Vagina (tissue), 2 donors: ENCODE results near the gene EMP1. TPM values are rescaled to one million over a fixed set of nuclear protein-coding genes. Genes with fewer than 3 reads are reported as not detected.

Experiments used
- DNase-seq, 2 donors: peaks; one replicate each; pipeline ENCODE4 v3.0.0-alpha.2; 2017; ENCODE audit errors: extremely low spot score in 2 of 2
- H3K27ac ChIP-seq: fragments of 200-600 bp; sonication (generic); one replicate; pipeline ENCODE4 v1.5.1; 2019
- H3K27me3 ChIP-seq: fragments of 200-600 bp; sonication (generic); one replicate; pipeline ENCODE4 v1.5.1; 2019
- H3K36me3 ChIP-seq, 2 donors: fragments of 200-600 bp; sonication (generic); one replicate each; pipeline ENCODE4 v1.5.1; 2017 to 2019
- H3K4me1 ChIP-seq: fragments of 200-600 bp; sonication (generic); one replicate; pipeline ENCODE4 v1.5.1; 2019
- H3K4me3 ChIP-seq, 2 donors: fragments of 200-600 bp; sonication (generic); 1 replicate in 1 of 2; 2 replicates in 1 of 2; pipeline ENCODE4 v1.5.1; 2016 to 2019
- H3K9me3 ChIP-seq: fragments of 200-600 bp; sonication (generic); one replicate; pipeline ENCODE4 v1.5.1; 2019
- POLR2A ChIP-seq, 2 donors: fragments of 450-650 bp; IDR thresholded peaks; one replicate each; pipeline ENCODE4 v1.6.1; 2017; ENCODE audit warnings: antibody characterized with exemption in 2 of 2, mild to moderate bottlenecking in 2 of 2, moderate library complexity in 2 of 2
- POLR2AphosphoS5 ChIP-seq, 2 donors: sonication (generic); formaldehyde crosslinking; IDR thresholded peaks; one replicate each; pipeline ENCODE4 v1.9.0; 2017; ENCODE audit warnings: antibody characterized with exemption in 2 of 2, mild to moderate bottlenecking in 2 of 2, low read depth in 1 of 2; ENCODE audit not compliant: insufficient read depth in 1 of 2
- intact Hi-C: fragments of 100-400 bp; cut with DNase I; formaldehyde crosslinking; loops from one replicate; pipeline ENCODE4 v1.15.1; 2023
- total RNA-seq: library from RNA; depleted of rRNA; stranded (reverse); fragments of >200 nt; gene quantifications from one replicate; pipeline ENCODE4 v1.2.3, GENCODE V29; 2016
- TF ChIP-seq, protein P1 (sequence below), 3 experiments: fragments of 450-650 bp in 2 of 3; fragments of 200-600 bp in 1 of 3; sonication (generic) in 1 of 3; IDR thresholded peaks; one replicate each; pipeline ENCODE4 v1.5.1; 2017 to 2019; ENCODE audit warnings: antibody characterized with exemption in 3 of 3, mild to moderate bottlenecking in 2 of 3, moderate library complexity in 2 of 3

EMP1 gene
- total RNA-seq, 1 donor from 2014 or later: 675 TPM

DNA sequence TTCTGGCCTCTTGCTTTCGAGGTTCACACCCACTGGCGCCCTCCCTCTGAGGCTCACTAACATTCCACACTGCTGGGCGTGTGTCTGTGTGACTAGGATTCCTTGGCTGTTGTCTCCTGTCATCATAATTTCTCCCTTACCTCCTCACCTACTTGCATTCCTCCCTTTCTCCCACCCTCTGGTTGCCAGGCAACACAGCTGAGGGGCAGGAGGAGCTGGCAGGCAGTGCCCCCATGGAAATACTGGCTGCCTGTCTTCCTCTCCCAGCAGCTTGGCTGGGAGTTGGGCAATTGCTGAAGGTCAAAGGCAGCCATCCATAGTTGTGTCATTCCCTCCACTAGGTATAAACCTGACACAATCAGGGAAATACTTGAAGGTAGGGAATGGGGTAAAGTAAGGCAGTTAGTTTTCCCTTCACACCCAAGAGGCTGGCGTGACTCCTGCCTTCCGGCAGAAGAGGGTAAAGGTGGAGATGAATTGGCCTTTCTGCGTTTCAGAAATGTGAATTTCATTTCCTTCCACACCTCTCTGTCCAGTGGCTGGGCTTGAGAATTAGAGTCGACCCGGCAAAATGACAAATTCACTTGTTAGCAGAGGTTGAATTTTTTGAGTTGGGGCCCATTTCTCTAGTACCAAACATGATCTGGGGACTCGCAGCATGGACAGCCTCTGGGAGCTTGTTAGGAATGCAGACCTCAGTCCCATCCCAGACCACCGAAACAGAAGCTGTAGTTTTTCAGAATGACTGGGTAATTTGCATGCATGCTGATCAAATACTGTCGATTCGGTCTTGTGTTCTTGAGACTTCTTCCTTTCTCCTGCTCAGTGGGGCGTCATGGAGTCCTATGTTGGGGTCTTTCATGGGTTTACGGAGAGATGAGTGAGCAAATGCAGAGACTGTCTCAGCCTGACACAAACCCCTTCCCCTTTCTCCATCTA lies 24.3 kb upstream of the EMP1 start:
- H3K9me3 ChIP-seq: no peaks in the 10 kb centered on the region

DNA sequence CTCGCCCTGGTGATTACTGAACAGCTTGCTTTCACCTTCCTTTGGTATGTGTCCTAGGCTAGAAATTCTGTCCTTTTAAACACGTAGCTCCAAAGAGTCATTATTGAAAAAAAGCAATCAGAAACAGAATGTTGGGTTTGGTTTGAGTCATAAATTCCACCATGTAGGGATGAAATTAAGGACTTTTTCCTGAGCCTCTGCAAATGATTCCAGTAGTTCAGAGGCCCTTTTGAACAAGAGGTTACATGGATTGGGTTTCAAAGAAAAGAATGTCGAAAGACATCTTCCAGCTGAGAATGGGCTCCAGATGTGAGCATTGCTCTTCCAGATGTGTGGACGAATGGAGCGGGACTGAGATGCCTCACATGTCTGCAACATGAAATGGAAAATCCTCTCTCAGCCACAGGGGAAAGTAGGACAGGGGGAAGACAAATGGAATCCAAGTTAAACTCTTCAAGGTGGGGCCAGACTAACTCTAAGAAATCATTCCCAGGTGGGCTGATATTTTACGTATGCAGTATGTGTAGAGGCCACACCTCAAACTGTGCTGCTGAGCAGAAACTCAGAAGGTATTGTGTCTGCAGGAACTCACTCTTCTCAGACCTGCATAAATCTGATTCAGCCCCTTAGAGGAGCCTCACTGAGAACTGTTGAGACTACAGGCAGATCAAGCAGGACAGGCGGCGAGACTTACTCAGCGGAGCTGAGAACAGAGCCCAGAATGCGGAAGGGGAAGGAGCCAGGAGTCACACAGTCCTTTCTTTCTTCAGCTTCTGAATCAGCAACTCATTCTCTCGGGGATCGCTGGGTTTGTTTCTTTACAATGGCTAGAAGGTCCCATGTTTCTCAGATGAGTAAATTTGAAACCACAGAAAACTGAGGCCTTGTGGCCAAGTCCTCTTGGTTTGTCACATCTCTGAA lies 23.3 kb upstream of the EMP1 start:
- H3K4me3 ChIP-seq: no peak overlapping the region
- DNase-seq: peak in 1 of 2 donors; percentile 96
- intact Hi-C loops: loop anchor here (2.0 kb wide), 1 partner anchor 16 kb away; no protein-coding TSS in a partner anchor
- peaks cover 52% of the 10 kb centered on the region for H3K4me1 ChIP-seq
- TF ChIP-seq POLR2AphosphoS5 (IDR thresholded peaks at IDR 0.05; ENCODE audit: insufficient read depth in 1 of 2, low read depth in 1 of 2) (peak; percentile 26 to 65), POLR2A (IDR thresholded peaks at IDR 0.05) (no peak)
- H3K9me3 ChIP-seq: no peaks in the 10 kb centered on the region
- H3K27ac ChIP-seq: peak overlapping the region; percentile 76
- H3K27me3 ChIP-seq: no peaks in the 10 kb centered on the region
- H3K36me3 ChIP-seq: no peaks in the 10 kb centered on the region

More for the DNA sequence above, 24.3 kb upstream of the EMP1 start:
- H3K36me3 ChIP-seq: no peaks in the 10 kb centered on the region
- H3K27ac ChIP-seq: peak overlapping the region; percentile 76
- peaks cover 52% of the 10 kb centered on the region for H3K4me1 ChIP-seq
- intact Hi-C loops: loop anchor here (2.0 kb wide), 1 partner anchor 15 kb away; no protein-coding TSS in a partner anchor
- H3K4me3 ChIP-seq: no peak overlapping the region
- H3K27me3 ChIP-seq: no peaks in the 10 kb centered on the region
- peak in 1 of 2 donors; percentile 85 for DNase-seq
- peak in 1 of 2 donors; percentile 24 for TF ChIP-seq POLR2AphosphoS5 (IDR thresholded peaks at IDR 0.05; ENCODE audit: insufficient read depth in 1 of 2, low read depth in 1 of 2)
- TF ChIP-seq POLR2A (IDR thresholded peaks at IDR 0.05): no peak
- TF ChIP-seq, protein P1, sequence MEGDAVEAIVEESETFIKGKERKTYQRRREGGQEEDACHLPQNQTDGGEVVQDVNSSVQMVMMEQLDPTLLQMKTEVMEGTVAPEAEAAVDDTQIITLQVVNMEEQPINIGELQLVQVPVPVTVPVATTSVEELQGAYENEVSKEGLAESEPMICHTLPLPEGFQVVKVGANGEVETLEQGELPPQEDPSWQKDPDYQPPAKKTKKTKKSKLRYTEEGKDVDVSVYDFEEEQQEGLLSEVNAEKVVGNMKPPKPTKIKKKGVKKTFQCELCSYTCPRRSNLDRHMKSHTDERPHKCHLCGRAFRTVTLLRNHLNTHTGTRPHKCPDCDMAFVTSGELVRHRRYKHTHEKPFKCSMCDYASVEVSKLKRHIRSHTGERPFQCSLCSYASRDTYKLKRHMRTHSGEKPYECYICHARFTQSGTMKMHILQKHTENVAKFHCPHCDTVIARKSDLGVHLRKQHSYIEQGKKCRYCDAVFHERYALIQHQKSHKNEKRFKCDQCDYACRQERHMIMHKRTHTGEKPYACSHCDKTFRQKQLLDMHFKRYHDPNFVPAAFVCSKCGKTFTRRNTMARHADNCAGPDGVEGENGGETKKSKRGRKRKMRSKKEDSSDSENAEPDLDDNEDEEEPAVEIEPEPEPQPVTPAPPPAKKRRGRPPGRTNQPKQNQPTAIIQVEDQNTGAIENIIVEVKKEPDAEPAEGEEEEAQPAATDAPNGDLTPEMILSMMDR (IDR thresholded peaks at IDR 0.05): no peak

DNA sequence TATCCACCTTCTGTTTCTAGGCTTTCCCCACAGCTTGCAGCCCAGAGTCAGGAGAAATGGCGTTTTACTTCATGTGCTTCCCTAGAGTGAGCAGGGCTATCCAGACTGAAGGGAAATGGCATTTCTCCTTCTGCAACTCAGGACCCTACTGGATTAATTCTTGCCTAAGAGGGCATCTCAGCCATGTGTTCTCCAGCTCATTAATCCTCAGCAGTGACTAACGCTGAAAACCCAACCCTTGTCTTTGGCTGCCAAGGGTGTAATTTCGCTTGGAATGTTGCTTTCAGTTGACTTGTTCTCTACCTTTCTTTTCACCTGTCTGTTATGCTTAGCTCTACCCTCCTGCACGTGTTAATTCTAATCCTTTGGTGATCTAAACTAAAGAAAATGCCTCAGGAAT lies 21.0 kb upstream of the EMP1 start:
- H3K27me3 ChIP-seq: no peaks in the 10 kb centered on the region
- intact Hi-C loops: no loop called here
- no peaks in the 10 kb centered on the region for H3K36me3 ChIP-seq
- TF ChIP-seq POLR2AphosphoS5 (IDR thresholded peaks at IDR 0.05; ENCODE audit: insufficient read depth in 1 of 2, low read depth in 1 of 2) (peak in 1 of 2 donors; percentile 61), POLR2A (IDR thresholded peaks at IDR 0.05) (no peak)
- H3K4me1 ChIP-seq: peaks cover 70% of the 10 kb centered on the region
- no peak overlapping the region for H3K4me3 ChIP-seq
- no peaks in the 10 kb centered on the region for H3K9me3 ChIP-seq
- peak overlapping the region; percentile 76 for H3K27ac ChIP-seq
- DNase-seq: peak in 1 of 2 donors; percentile 52

DNA sequence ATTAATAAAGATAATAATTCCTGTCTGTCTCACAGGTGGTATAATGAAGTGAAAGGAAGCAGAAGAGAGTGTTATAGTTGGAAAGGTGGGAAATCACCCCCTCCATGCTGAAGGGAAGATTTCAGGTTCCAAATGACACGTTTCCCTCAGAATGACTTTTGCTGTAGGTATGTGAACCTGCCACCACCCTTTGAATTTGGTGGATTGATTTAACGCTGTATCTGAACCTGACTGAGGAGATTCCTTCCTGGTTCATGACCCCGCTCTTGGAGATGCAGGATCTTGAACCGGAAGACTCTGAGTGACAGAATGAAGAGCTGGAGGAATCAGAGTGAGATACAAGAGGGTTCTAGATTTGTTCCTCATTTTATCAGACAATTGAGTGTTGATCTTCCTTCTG lies 20.3 kb upstream of the EMP1 start:
- no peak overlapping the region for H3K27ac ChIP-seq
- no peaks in the 10 kb centered on the region for H3K27me3 ChIP-seq
- TF ChIP-seq, protein P1 (IDR thresholded peaks at IDR 0.05): no peak
- TF ChIP-seq POLR2AphosphoS5 (IDR thresholded peaks at IDR 0.05; ENCODE audit: insufficient read depth in 1 of 2, low read depth in 1 of 2): no peak
- no peak for TF ChIP-seq POLR2A (IDR thresholded peaks at IDR 0.05)
- peak in 1 of 2 donors; percentile 27 for DNase-seq
- H3K4me3 ChIP-seq: no peak overlapping the region
- no peaks in the 10 kb centered on the region for H3K36me3 ChIP-seq
- intact Hi-C loops: no loop called here
- H3K9me3 ChIP-seq: no peaks in the 10 kb centered on the region
- peaks cover 70% of the 10 kb centered on the region for H3K4me1 ChIP-seq

DNA sequence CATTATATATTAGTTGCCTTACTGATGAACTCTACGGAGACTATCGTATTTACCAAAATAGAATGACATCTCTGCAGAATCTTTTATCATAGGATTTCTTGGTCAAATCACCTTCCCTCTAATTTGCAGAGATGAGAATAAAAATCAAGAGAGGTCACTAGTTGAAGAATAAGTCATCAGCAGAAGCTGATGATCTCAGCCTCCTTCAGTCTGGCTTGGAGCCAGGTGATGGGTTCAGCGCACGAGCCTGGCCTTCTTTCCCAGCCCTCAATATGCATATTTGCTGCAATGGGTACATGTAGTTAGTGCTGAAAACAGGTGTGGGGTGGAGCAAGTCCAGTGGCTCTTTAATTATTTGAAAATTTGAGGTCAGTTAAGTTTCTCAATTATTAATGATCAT lies 19.2 kb upstream of the EMP1 start:
- intact Hi-C loops: no loop called here
- no peak overlapping the region for H3K4me3 ChIP-seq
- H3K27me3 ChIP-seq: no peaks in the 10 kb centered on the region
- peaks cover 60% of the 10 kb centered on the region for H3K4me1 ChIP-seq
- no peak overlapping the region for H3K27ac ChIP-seq
- no peaks in the 10 kb centered on the region for H3K9me3 ChIP-seq
- peak in 1 of 2 donors; percentile 8 for DNase-seq
- TF ChIP-seq, protein P1 (IDR thresholded peaks at IDR 0.05): no peak
- no peak for TF ChIP-seq POLR2AphosphoS5 (IDR thresholded peaks at IDR 0.05; ENCODE audit: insufficient read depth in 1 of 2, low read depth in 1 of 2)
- TF ChIP-seq POLR2A (IDR thresholded peaks at IDR 0.05): no peak
- H3K36me3 ChIP-seq: no peaks in the 10 kb centered on the region
